Upper lobe of right lung (tissue), 1 donor: Measurements from ENCODE around the gene NDUFAF2. TPM values are rescaled to one million over a fixed set of nuclear protein-coding genes. Genes with fewer than 3 reads are reported as not detected.

Experiments
- ATAC-seq: fragments of 200-7000 bp; cut with Tn5 transposase; one replicate; pipeline ENCODE4 v1.9.1; 2020; ENCODE audit warnings: mild to moderate bottlenecking, moderate library complexity
- DNase-seq: peaks from one replicate; pipeline ENCODE4 v3.0.0-alpha.2; 2020
- H3K27ac ChIP-seq: fragments of 200-600 bp; one replicate; pipeline ENCODE4 v1.8.0; 2022
- H3K27me3 ChIP-seq: fragments of 200-600 bp; one replicate; pipeline ENCODE4 v1.8.0; 2022; ENCODE audit warnings: mild to moderate bottlenecking
- H3K36me3 ChIP-seq: fragments of 200-600 bp; one replicate; pipeline ENCODE4 v1.8.0; 2022
- H3K4me1 ChIP-seq: fragments of 200-600 bp; one replicate; pipeline ENCODE4 v1.8.0; 2022
- H3K4me3 ChIP-seq: fragments of 200-600 bp; one replicate; pipeline ENCODE4 v1.8.0; 2022; ENCODE audit warnings: mild to moderate bottlenecking
- H3K9me3 ChIP-seq: fragments of 200-600 bp; one replicate; pipeline ENCODE4 v1.8.0; 2022
- CTCF ChIP-seq: fragments of 200-600 bp; IDR thresholded peaks from one replicate; pipeline ENCODE4 v1.8.0; 2022; ENCODE audit warnings: antibody characterized with exemption
- intact Hi-C: fragments of 100-400 bp; cut with DNase I; formaldehyde crosslinking; loops from one replicate; pipeline ENCODE4 v1.11.0; 2022
- total RNA-seq: library from RNA; stranded (reverse); fragmentation: NEBNext Ultra II Directional; extraction: Animal tissue kit (Norgen Biotek cat#: 25700); gene quantifications from one replicate; pipeline ENCODE4 v1.2.1, GENCODE V29; 2021
- donor health status: DM: no; HTN: yes; CAD: no; lungs with severe emphysema.

Gene NDUFAF2
- total RNA-seq, 1 donor from 2014 or later: 17.9 TPM

GRCh38 chr5:61200582-61201155 lies 255.7 kb downstream of the NDUFAF2 start:
- Histone ChIP-seq H3K9me3 (no peaks in the 10 kb centered on the region), H3K27ac (no peak overlapping the region), H3K4me3 (no peak overlapping the region), H3K27me3 (no peaks in the 10 kb centered on the region), H3K4me1 (no peaks in the 10 kb centered on the region), H3K36me3 (no peaks in the 10 kb centered on the region)
- intact Hi-C loops: no loop called here
- no peak for ATAC-seq
- no peak for TF ChIP-seq CTCF
- DNase-seq: no peak

- Histone ChIP-seq H3K4me1 (no peaks in the 10 kb centered on the region), H3K9me3 (no peaks in the 10 kb centered on the region), H3K27ac (no peak overlapping the region), H3K4me3 (no peak overlapping the region), H3K27me3 (no peaks in the 10 kb centered on the region), H3K36me3 (no peaks in the 10 kb centered on the region)
- intact Hi-C loops: no loop called here
- no peak for ATAC-seq
- no peak for DNase-seq
- TF ChIP-seq CTCF: no peak
Measured at GRCh38 chr5:61202213-61202612, 257.2 kb downstream of the NDUFAF2 start.

Other genes with a start within 250 kb of the NDUFAF2 start
- 0.20 TPM for gene DEPDC1B, start 245.0 kb upstream of the NDUFAF2 start, total RNA-seq
- 8.2 TPM for gene ELOVL7, start 100.9 kb upstream of the NDUFAF2 start, total RNA-seq
- 9.1 TPM for gene ERCC8, start 135 bp upstream of the NDUFAF2 start, total RNA-seq
- gene SMIM15, start 217.3 kb downstream of the NDUFAF2 start, total RNA-seq: 48.9 TPM